Lung (tissue), 12 donors: Measurements from ENCODE around the gene PRDM13. TPM values are rescaled to one million over a fixed set of nuclear protein-coding genes. Genes with fewer than 3 reads are reported as not detected.

Experiments used
- ATAC-seq: fragments of 200-7000 bp; cut with Tn5 transposase; one replicate; pipeline ENCODE4 v1.9.1; 2020; ENCODE audit warnings: moderate number of reproducible peaks; ENCODE audit not compliant: insufficient read depth, low FRiP score
- DNase-seq, 3 donors: peaks; one replicate each; pipeline ENCODE4 v3.0.0-alpha.2; 2013 to 2017
- H3K27ac ChIP-seq, 2 donors: one replicate each; pipeline ENCODE4 v1.5.1; 2013; ENCODE audit warnings: mild to moderate bottlenecking in 2 of 2, moderate library complexity in 2 of 2, control low read depth in 1 of 2, inconsistent platforms in 1 of 2, low read depth in 1 of 2, low read length in 1 of 2
- H3K27me3 ChIP-seq, 3 donors: one replicate each; pipeline ENCODE4 v1.5.1; 2013; ENCODE audit warnings: low read length in 2 of 3; ENCODE audit not compliant: control insufficient read depth in 3 of 3, insufficient read depth in 3 of 3
- H3K36me3 ChIP-seq, 4 donors: one replicate each; pipeline ENCODE4 v1.5.1; 2013; ENCODE audit warnings: low read length in 4 of 4, mild to moderate bottlenecking in 1 of 4, moderate library complexity in 1 of 4; ENCODE audit not compliant: control insufficient read depth in 4 of 4, insufficient read depth in 4 of 4
- H3K4me1 ChIP-seq, 5 donors: one replicate each; pipeline ENCODE4 v1.5.1; 2013; ENCODE audit warnings: low read length in 5 of 5, mild to moderate bottlenecking in 2 of 5, moderate library complexity in 1 of 5; ENCODE audit not compliant: control insufficient read depth in 5 of 5, insufficient read depth in 5 of 5
- H3K4me3 ChIP-seq: one replicate; pipeline ENCODE4 v1.5.1; 2013; ENCODE audit warnings: mild to moderate bottlenecking, control low read depth, moderate library complexity
- H3K9ac ChIP-seq, 2 donors: one replicate each; pipeline ENCODE4 v1.5.1; 2013; ENCODE audit warnings: low read length in 2 of 2, control low read depth in 1 of 2; ENCODE audit not compliant: insufficient read depth in 1 of 2
- H3K9me3 ChIP-seq, 4 donors: one replicate each; pipeline ENCODE4 v1.5.1; 2013; ENCODE audit warnings: low read length in 3 of 4, mild to moderate bottlenecking in 1 of 4, moderate library complexity in 1 of 4; ENCODE audit not compliant: control insufficient read depth in 4 of 4, insufficient read depth in 3 of 4
- CTCF ChIP-seq: IDR thresholded peaks from 2 replicates; pipeline ENCODE4 v1.5.1; 2012; ENCODE audit warnings: mild to moderate bottlenecking; ENCODE audit errors: control extremely low read depth, extremely low read depth
- WGBS, 2 donors: extraction: QIAGEN DNeasy Blood & Tissue Kit; methylation state at CpG; one replicate each; pipeline ENCODE4 v1.1.7; 2013; 5-methylcytosine and 5-hydroxymethylcytosine counted together
- polyA plus RNA-seq, 2 donors: library from polyadenylated mRNA; stranded (reverse); fragments of 200-250 nt; gene quantifications; one replicate each; pipeline ENCODE4 v1.2.1, GENCODE V29; 2013
- total RNA-seq, 2 donors: library from RNA; depleted of rRNA in 1 of 2; stranded (reverse); fragments of >200 nt in 1 of 2; gene quantifications; one replicate each; pipeline ENCODE4 v1.2.1, GENCODE V29; 2014 to 2021
- donor health status: control.
- donor health status: control.
- donor health status: Bipolar disorder and iron deficiency.
- donor health status: healthy.
- donor health status: DM: yes; HTN: yes; CAD: no.

The PRDM13 gene
- total and polyA plus RNA-seq, 4 donors: not detected

- DNase-seq (no peak), ATAC-seq (no peak)
- 7% methylated on average over 29 of the region's 29 CpGs for WGBS, 2 donors
- no peak for TF ChIP-seq CTCF
- H3K27me3 ChIP-seq: peaks cover 11 to 99% (median 95%) of the 10 kb centered on the region in 3 donors
- H3K36me3 ChIP-seq: no peaks in the 10 kb centered on the region
- H3K4me1 ChIP-seq: peaks cover 0 to 15% (median 8%) of the 10 kb centered on the region in 5 donors
- H3K9ac ChIP-seq: no peak overlapping the region
- no peak overlapping the region for H3K4me3 ChIP-seq
- peaks cover 0 to 15% (median 0%) of the 10 kb centered on the region in 4 donors for H3K9me3 ChIP-seq
- no peak overlapping the region for H3K27ac ChIP-seq
Measured at GRCh38 chr6:99608059-99608885, 1.6 kb downstream of the PRDM13 start.

GRCh38 chr6:99608886-99609482 lies 2.4 kb downstream of the PRDM13 start:
- DNase-seq (no peak), ATAC-seq (no peak)
- no peaks in the 10 kb centered on the region for H3K36me3 ChIP-seq
- H3K27ac ChIP-seq: no peak overlapping the region
- peaks cover 0 to 16% (median under 1%) of the 10 kb centered on the region in 5 donors for H3K4me1 ChIP-seq
- TF ChIP-seq CTCF: no peak
- 10% methylated on average over 24 of the region's 24 CpGs for WGBS, 2 donors
- peaks cover 10 to 93% (median 88%) of the 10 kb centered on the region in 3 donors for H3K27me3 ChIP-seq
- H3K9me3 ChIP-seq: peaks cover 0 to 15% (median 0%) of the 10 kb centered on the region in 4 donors
- no peak overlapping the region for H3K4me3 ChIP-seq
- no peak overlapping the region for H3K9ac ChIP-seq

GRCh38 chr6:99609905-99610489 lies 3.4 kb downstream of the PRDM13 start:
- Histone ChIP-seq H3K9me3 (peaks cover 0 to 19% (median 0%) of the 10 kb centered on the region in 4 donors), H3K27me3 (peaks cover 10 to 91% (median 87%) of the 10 kb centered on the region in 3 donors), H3K4me1 (peaks cover 0 to 24% (median 4%) of the 10 kb centered on the region in 5 donors), H3K27ac (no peak overlapping the region), H3K36me3 (no peaks in the 10 kb centered on the region), H3K9ac (no peak overlapping the region), H3K4me3 (no peak overlapping the region)
- 18% methylated on average over 2 of the region's 2 CpGs for WGBS, 2 donors
- DNase-seq: no peak
- no peak for ATAC-seq
- TF ChIP-seq CTCF: no peak
